NCI-H1105 treated with DMSO at 0.1 percent for 48 hours (cell line): ENCODE measurements around the gene EEF2K.
"Not testable (repeated sequence)": the region's sequence is repeated elsewhere in the genome, so short reads cannot be mapped to it uniquely, and the experiment has no call there.

Source experiments
- DNase-seq: peaks from one replicate; lab custom pipeline; 2025; lab: John Stamatoyannopoulos, UW

Gene EEF2K

DNA sequence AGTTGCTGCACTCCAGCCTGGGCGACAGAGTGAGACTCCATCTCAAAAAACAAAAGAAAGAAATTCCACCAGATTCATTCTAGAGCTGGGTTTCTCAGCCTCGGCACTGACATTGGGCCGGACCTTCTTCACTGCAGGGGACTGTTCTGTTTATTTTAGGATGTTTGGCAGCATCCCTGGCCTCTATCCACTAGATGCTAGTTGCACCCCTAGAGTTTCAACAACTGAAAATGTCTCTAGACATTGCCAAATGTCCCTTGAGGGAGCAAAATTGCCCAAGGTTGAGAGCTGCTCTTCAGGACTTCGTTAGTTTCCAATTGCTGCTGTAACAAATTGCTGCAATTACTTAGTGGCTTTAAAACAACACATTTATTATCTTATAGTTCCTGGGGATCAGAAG lies 7.2 kb downstream of the EEF2K start:
- no peak for DNase-seq

DNA sequence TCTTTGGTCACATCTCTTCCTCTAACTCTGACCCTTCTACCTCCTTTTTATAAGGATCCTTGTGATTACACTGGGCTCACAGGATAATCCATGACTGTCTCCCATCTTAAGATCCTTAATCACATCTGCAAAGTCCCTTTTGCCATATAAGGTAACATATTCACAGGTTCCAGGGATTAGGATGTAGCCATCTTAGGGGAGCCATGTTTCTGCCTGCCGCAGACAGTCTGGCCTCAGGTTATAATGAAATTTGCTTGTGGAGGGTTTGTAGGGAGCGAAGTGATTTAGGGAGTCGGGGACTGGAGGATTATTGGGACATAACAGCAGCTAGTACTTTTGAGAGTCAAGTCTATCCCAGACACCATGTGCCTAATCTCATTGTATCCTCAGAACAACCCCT lies 7.7 kb downstream of the EEF2K start:
- no peak for DNase-seq

DNA sequence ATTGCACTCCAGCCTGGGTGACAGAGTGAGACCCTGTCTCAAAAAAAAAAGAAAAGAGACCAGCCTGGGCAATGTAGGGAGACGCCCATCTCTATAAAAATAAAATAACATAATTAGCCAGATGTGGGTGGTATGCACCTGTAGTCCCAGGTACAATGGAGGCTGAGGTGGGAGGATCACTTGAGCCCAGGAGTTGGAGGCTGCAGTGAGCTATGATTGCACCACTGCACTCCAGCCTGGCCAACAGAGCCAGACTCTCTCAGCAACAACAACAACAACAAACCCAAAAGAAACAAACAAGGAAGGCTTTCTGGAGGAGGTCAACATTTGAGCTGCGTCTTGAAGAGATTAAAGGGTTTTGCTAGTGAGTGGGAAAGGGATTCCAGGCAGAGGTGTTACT lies 8.3 kb downstream of the EEF2K start:
- no peak for DNase-seq

GRCh38 chr16:22214889-22215288 lies 8.8 kb downstream of the EEF2K start:
- no peak for DNase-seq

DNA sequence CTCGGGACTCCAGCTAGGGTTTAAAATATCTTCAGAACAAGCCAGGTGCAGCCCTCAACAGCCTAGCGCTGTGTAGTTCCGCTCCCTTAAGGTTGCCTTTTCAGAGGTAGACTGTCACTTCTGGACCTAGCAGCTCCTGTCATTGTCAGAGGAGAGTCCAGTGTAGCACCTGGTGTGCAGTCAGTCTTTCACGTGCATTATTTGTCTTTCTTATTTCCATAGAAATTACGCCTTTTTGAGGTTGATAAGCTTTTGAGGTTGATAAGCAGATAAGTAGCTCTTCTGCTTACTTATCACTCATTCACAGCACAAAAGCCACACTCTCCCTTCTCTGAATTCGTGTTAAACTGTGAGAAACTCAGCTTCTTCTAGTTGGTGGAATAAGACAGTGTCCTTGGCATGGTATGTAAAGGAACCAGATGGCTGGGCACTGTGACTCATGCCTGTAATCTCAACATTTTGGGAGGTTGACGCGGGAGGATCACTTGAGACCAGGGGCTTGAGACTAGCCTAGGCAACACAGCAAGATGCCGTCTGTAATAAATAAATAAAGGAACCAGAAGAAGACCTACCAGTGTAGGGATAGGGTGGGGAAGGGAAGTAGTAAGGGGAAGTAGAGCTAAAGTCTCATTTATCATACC lies 10.2 kb downstream of the EEF2K start:
- DNase-seq = no peak

DNA sequence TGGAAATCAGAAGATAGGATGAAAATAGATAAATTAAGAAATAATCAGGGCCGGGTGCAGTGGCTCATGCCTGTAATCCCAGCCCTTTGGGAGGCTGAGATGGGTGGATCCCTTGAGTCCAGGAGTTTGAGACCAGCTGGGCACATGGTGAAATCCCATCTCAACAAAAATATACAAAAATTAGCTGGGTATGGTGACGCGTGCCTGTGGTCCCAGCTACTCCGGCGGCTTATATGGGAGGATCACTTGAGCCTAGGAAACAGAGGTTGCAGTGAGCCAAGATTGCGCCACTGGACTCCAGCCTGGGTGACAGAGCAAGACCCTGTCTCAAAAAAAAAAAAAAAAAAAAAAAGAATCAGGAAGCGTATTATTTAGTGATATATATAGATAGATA lies 10.8 kb downstream of the EEF2K start:
- DNase-seq = not testable (repeated sequence)

DNA sequence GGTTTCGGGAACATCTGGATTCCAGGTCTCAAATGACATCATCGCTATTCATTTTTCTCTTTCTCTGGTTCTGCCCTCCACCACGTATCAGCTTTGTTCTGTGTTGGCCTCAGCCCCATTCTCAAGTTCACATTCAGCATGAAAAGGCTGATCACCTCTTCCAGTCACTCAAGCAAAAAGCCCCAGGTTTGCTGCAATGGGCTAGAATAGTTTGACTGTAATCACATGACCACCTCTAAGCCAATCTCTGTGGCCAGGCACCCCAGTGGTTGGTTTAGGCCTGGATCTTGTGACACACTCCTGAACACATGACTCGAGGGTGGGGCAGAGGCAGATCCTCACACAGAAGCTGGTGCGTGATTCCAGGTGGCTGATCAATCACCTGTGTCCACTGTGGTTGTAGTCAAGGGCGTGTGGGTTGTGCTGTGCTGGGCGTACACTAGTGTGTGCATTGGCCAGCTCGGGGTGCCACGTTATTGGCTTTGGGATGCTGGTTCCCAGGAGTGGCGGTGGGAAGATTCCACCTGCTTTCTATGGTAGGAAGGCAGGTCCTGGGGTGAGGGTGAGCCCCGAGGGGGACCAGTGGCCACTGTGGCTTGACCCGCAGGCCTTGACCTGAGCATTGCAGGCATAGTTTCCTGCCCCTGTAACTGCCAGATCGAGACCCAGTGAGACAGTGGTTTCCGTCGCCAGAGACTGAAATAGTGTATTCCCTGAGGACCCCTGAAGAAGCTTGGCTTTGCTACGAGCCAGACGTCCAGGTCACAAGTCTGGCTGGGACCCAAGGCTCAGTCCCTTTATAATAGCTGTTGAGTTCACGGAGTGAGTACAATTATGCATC lies 12.0 kb downstream of the EEF2K start:
- no peak for DNase-seq

DNA sequence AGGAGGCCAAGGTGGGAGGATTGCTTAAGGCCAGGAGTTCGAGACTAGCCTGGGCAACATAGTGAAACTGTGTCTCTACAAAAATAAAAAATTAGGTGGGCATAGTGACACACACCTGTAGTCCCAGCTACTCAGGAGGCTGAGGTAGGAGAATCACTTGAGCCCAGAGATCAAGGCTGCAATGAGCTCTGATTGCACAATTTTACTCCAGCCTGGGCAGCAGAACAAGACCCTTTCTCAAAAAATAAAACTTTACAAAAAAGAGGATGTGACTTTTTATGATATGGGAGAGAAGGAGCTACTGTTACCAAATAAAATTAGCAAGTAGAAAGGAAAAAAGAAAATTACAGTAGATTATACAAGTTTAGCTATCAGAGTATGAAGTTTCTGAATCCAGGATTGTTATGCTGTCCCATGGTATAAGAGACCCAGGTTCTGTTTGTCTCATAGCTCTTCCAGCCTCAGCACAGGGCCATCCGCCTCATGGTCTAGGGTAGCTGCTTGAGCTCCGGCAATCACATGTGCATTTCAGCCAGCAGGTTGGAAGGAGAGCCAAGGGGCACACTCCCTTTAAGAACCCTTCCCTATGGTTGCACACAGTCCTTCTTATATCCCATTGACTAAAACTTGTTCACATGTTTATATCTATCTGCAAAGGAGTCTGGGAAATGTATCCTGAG lies 13.5 kb downstream of the EEF2K start:
- no peak for DNase-seq

GRCh38 chr16:22220069-22220440 lies 14.0 kb downstream of the EEF2K start:
- DNase-seq = no peak

DNA sequence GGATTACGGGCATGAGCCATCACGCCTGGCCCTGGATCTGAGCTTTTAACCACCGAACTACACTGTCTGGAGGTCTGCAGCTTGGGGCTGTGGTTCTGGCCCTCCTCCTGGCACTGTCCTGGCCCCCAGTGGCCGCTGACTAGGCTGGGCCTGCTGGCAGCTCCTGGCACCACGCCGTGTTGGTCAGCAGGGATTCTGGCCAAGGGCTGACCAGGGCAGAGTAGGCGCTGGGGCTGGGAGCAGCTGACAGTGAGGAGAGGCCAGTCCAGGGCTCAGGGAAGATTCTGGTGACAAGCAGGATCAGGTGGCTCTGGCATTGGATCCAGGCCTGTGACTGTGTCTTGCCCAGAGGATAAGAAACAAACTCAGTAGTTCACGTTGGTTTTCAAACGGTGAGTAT lies 14.6 kb downstream of the EEF2K start:
- DNase-seq = no peak

DNA sequence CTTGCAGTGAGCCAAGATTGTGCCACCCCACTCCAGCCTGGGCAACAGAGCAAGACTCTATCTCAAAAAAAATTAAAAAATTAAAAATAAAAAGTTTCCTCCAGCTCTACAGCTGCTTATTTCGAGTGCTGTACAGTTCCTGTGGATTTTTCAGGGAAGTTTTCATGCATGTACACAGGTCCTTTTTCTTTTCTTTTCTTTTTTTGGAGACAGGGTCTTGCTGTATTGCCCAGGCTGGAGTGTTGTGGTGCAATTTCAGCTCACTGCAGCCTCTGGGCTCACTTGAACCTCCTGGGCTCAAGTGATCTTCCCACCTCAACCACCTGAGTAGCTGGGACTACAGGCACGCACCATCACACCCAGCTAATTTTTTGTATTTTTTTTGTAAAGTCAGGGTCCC lies 15.9 kb downstream of the EEF2K start:
- DNase-seq = no peak

- no peak for DNase-seq
Observed at GRCh38 chr16:22222998-22223397, 16.9 kb downstream of the EEF2K start.

DNA sequence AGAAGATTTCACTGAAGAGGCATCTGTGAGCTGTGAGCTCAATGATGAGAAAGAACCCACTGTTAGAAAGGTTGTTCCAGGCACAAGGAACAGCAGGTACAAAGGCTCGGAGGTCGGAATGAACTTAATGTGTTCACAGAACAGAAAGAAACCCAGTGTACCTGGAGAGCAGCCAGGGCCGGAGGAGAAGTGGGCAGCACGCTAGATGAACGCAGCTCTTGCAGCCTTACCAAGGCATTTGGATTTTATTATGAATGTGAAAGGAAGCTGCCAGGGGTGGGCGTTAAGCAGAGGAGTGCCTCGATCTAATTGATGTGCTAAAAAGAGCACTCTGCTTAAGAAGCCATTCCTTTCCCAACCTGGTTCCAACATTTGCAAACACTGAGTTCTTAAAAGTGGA lies 19.0 kb downstream of the EEF2K start:
- no peak for DNase-seq

- DNase-seq = no peak
Observed at GRCh38 chr16:22229889-22230288, 23.8 kb downstream of the EEF2K start.

DNA sequence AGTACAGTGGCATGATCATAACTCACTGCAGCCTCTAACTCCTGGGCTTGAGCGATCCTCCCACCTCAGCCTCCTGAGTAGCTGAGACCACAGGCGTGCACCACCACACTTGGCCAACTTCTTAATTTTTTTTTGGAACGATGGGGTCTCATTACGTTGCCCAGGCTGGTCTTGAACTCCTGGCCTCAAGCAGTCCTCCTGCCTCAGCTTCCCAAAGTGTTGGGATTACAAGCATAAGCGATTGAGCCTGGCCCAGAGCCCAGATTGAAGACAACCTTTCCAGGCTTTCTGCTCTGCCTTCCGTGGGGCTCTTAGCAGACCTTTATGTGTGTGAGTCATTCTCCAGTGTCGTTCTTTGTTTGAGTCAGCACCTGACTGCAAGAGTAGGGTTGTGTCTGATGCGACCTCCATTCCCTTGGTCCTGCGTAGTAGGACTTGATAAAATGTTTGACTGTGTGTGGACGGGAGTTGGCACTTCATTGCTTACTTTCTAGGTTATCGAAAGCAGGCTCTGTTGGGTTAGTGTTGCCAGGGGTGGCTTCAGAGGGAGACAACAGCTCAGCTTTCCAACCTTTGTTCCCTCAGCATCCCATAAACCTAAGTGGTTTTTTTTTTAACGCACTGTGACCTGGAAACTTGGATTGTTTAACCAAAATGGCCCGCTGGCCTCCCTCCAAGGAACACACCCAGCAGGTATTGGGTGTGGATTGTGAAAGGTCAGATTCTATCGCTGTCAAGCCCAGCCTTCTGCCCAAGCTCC lies 26.4 kb downstream of the EEF2K start:
- peak; percentile 81 for DNase-seq

DNA sequence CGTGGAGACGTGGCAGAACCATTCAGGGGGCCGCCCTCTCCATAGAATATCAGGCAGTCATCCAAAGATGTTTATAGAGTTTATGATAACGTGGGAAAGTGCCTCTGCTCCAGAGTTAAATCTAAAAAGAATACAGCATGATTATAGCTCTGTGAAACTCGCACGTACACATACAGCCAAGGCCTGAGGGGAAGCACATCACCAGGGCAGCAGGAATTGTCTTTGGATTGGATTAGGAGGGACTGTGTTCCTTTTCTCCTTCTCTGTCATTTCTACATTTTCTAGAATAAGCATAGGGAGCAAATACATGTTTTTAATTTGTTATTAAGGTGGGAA lies 26.9 kb downstream of the EEF2K start:
- DNase-seq = no peak

GRCh38 chr16:22235839-22236745 lies 30.0 kb downstream of the EEF2K start:
- DNase-seq = peak; percentile 34

- DNase-seq = peak; percentile 34
Observed at GRCh38 chr16:22239131-22239805, 33.2 kb downstream of the EEF2K start.

- no peak for DNase-seq
Observed at GRCh38 chr16:22240023-22240710, 34.1 kb downstream of the EEF2K start.

- no peak for DNase-seq
Observed at GRCh38 chr16:22250522-22250921, 44.4 kb downstream of the EEF2K start.
